Stimulated activated CD4-positive, alpha-beta T cell treated with anti-CD3 and anti-CD28 coated beads, Interleukin-4, amount 100 ng/mL, for 4 hours (primary cell): ENCODE results near the gene CLSTN2.

Source experiments
- DNase-seq, 2 experiments: peaks; one replicate each; pipeline ENCODE4 v3.0.0-alpha.2; 2020

Gene CLSTN2

GRCh38 chr3:139935016-139935865 is at the start of gene CLSTN2:
CLSTN2 (plus strand) TSS chr3:139935185.
- no peak for DNase-seq

- DNase-seq: no peak
Measured at GRCh38 chr3:139887431-139887830, 47.6 kb upstream of the CLSTN2 start.

GRCh38 chr3:139888561-139889140 is 46.3 kb upstream of the CLSTN2 start:
- no peak for DNase-seq

- DNase-seq: no peak
Measured at GRCh38 chr3:139893267-139893962, 41.6 kb upstream of the CLSTN2 start.

GRCh38 chr3:139893963-139894642 is 40.9 kb upstream of the CLSTN2 start:
- no peak for DNase-seq

- no peak for DNase-seq
Measured at GRCh38 chr3:139894643-139894989, 40.4 kb upstream of the CLSTN2 start.

GRCh38 chr3:139897759-139898158 is 37.2 kb upstream of the CLSTN2 start:
- DNase-seq: no peak

GRCh38 chr3:139906418-139906817 is 28.6 kb upstream of the CLSTN2 start:
- no peak for DNase-seq

- DNase-seq: no peak
Measured at GRCh38 chr3:139909811-139910210, 25.2 kb upstream of the CLSTN2 start.

GRCh38 chr3:139916271-139916670 is 18.7 kb upstream of the CLSTN2 start:
- DNase-seq: no peak

GRCh38 chr3:139917226-139917785 is 17.7 kb upstream of the CLSTN2 start:
- no peak for DNase-seq

- no peak for DNase-seq
Measured at GRCh38 chr3:139928708-139929505, 6.1 kb upstream of the CLSTN2 start.

GRCh38 chr3:139930211-139930610 is 4.8 kb upstream of the CLSTN2 start:
- DNase-seq: no peak

GRCh38 chr3:139933766-139934165 is 1.2 kb upstream of the CLSTN2 start:
- no peak for DNase-seq

- no peak for DNase-seq
Measured at GRCh38 chr3:139934613-139935015, 371 bp upstream of the CLSTN2 start.

- no peak for DNase-seq
Measured at GRCh38 chr3:139935866-139936817, 1.2 kb downstream of the CLSTN2 start.

- DNase-seq: no peak
Measured at GRCh38 chr3:139937674-139938279, 2.8 kb downstream of the CLSTN2 start.

GRCh38 chr3:139939681-139940190 is 4.8 kb downstream of the CLSTN2 start:
- DNase-seq: no peak

- no peak for DNase-seq
Measured at GRCh38 chr3:139940622-139941021, 5.6 kb downstream of the CLSTN2 start.

- no peak for DNase-seq
Measured at GRCh38 chr3:139941580-139941979, 6.6 kb downstream of the CLSTN2 start.
